Activated naive CD4-positive, alpha-beta T cell (primary cell): ENCODE data around the gene PLCB3.

Source experiments
- DNase-seq, 4 experiments: peaks; one replicate each; lab custom pipeline; 2025; lab: John Stamatoyannopoulos, UW

The PLCB3 gene

GRCh38 chr11:64220798-64221197 lies 30.5 kb upstream of the PLCB3 start:
- DNase-seq = no peak

GRCh38 chr11:64222651-64223000 lies 28.7 kb upstream of the PLCB3 start:
- DNase-seq = no peak

- no peak for DNase-seq
Measured at GRCh38 chr11:64223001-64223651, 28.2 kb upstream of the PLCB3 start.

GRCh38 chr11:64224151-64224890 lies 27.0 kb upstream of the PLCB3 start:
- no peak for DNase-seq

GRCh38 chr11:64224891-64225607 lies 26.3 kb upstream of the PLCB3 start:
- DNase-seq = no peak

GRCh38 chr11:64225608-64226506 lies 25.5 kb upstream of the PLCB3 start, which contains the start of the genes NUDT22 and TRPT1:
NUDT22 (plus strand) TSS chr11:64226274; CDS start chr11:64226653, 379 bp downstream.
TRPT1 (minus strand) TSS chr11:64226186; CDS start chr11:64225860, 326 bp downstream.
- peak; percentile 78 to 90 (median 82) for DNase-seq

- DNase-seq = peak in 1 of 4 experiments; percentile 36
Measured at GRCh38 chr11:64226507-64227051, 24.8 kb upstream of the PLCB3 start.

- no peak for DNase-seq
Measured at GRCh38 chr11:64227405-64227956, 23.8 kb upstream of the PLCB3 start.

GRCh38 chr11:64229090-64229743 lies 22.1 kb upstream of the PLCB3 start:
- no peak for DNase-seq

- no peak for DNase-seq
Measured at GRCh38 chr11:64229744-64230170, 21.6 kb upstream of the PLCB3 start.

GRCh38 chr11:64230171-64230984 lies 21.0 kb upstream of the PLCB3 start, which contains the start of gene DNAJC4:
DNAJC4 (plus strand) TSS chr11:64230548; CDS start chr11:64230855, 307 bp downstream.
- peak; percentile 59 to 79 (median 63) for DNase-seq

- no peak for DNase-seq
Measured at GRCh38 chr11:64230985-64231365, 20.4 kb upstream of the PLCB3 start.

- no peak for DNase-seq
Measured at GRCh38 chr11:64231546-64231945, 19.8 kb upstream of the PLCB3 start.

GRCh38 chr11:64232182-64232966 lies 19.0 kb upstream of the PLCB3 start:
- DNase-seq = no peak

GRCh38 chr11:64232967-64233315 lies 18.4 kb upstream of the PLCB3 start:
- no peak for DNase-seq

GRCh38 chr11:64233913-64234586 lies 17.3 kb upstream of the PLCB3 start, which contains the start of gene VEGFB:
VEGFB (plus strand) TSS chr11:64234584; CDS start chr11:64234834, 250 bp downstream.
- peak in 2 of 4 experiments; percentile 48 to 74 for DNase-seq

GRCh38 chr11:64234647-64235379 lies 16.5 kb upstream of the PLCB3 start:
- peak in 1 of 4 experiments; percentile 64 for DNase-seq
